ENCODE results near the gene ZFYVE26. TPM values are rescaled to one million over a fixed set of nuclear protein-coding genes. Genes with fewer than 3 reads are reported as not detected.
A peak's percentile ranks its signal among the peaks of the same experiment; 100 is the strongest.

Gene ZFYVE26
- polyA plus RNA-seq, 5 donors, result 11.0 to 19.3 (median 16.4) TPM

DNA sequence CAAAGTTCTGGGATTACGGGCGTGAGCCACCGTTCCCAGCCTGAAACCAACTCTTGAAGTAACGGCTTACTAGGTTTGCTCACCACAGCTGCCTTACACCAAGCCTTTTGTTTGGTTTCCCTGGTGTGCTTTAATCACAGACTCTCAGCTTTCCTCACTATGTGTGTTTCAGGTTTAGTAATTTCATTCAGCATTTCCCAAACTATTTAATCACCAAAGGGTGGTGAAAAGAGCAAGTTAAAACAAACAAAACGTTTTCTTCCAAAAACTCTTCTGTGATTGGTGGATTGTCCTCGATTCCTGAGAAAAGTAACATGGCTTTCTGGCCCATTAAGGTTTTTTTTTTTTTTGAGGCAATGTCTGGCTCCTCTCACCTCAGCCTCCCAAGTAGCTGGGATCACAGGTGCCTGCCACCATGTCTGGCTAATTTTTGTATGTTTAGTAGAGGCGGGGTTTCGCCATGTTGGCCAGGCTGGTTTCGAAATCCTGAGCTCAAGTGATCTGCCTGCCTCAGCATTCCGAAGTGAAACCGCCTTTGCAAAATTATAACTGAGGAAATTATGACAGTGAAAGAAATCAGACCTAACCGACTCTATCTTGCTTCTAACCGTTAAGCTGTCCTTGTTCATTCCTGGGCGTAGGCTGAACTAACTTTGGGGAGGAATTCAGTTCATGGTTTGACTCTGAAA lies 1.5 kb upstream of the ZFYVE26 start:
- DNase-seq, result no peak

- DNase-seq, result peak in 1 of 2 donors; percentile 2
Observed at GRCh38 chr14:67815573-67816225, 691 bp downstream of the ZFYVE26 start.

DNA sequence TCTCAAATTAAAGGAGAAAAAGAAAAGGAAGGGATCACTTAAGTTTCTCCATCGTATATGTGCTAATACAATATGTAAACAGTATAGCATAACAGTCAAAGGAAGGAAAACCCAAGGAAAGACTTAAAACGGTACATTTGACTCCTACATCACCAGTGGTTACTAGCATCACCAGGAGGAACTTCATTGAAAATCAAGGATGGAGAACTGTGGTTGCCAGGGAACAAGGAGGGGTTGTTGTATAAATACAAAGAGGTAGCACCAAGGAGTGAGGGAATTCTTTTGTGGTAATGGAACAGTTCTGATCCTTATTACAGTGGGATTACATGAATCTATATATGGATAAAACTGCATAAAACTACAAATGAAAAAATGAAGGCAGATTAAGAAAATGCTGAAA lies 1.6 kb downstream of the ZFYVE26 start:
- no peak for DNase-seq

DNA sequence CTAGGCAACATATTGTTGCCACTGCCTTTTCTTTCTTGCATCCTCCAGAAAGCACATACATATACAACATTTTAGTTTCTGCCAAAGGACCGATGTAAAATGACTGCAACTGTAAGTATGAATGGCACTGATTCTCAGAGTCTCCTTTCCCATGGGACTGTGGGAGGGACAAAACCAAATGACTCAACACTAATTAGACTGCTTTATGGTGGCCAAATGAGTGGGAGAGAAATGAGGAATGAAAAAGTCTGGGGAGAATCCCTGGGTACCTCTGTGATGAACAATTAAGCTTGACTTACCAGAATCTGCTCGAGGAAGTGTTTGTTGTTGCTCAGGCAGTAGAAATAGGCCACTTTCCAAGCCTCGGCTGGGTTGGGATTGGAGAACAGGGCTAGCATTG lies 10.1 kb downstream of the ZFYVE26 start:
- no peak for DNase-seq

GRCh38 chr14:67800743-67801142 lies 15.6 kb downstream of the ZFYVE26 start:
- no peak for DNase-seq

DNA sequence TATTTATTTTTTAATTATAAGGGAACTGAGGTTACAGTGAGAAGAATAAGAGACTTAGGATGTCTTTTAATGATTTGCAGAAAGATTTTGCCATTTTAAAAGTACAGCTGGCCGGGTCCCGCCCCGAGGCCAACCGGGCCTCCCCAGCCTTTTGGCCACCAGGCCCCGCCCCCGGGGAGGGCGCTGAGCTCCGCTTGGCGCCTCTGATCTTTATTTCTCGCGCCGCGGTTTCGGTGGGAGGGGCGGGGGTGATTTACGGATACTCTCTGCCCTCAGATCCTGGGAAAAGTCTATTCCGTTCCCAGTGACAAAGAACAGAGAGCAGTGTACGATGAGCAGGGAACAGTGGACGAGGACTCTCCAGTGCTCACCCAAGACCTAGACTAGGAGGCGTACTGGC lies 17.7 kb downstream of the ZFYVE26 start:
- no peak for DNase-seq

GRCh38 chr14:67787673-67788072 lies 28.7 kb downstream of the ZFYVE26 start:
- no peak for DNase-seq

GRCh38 chr14:67785270-67786109 lies 30.9 kb downstream of the ZFYVE26 start:
- no peak for DNase-seq

- no peak for DNase-seq
Observed at GRCh38 chr14:67784244-67784823, 32.1 kb downstream of the ZFYVE26 start.

GRCh38 chr14:67782090-67782489 lies 34.3 kb downstream of the ZFYVE26 start:
- DNase-seq, result no peak

- no peak for DNase-seq
Observed at GRCh38 chr14:67778792-67779191, 37.6 kb downstream of the ZFYVE26 start.

- DNase-seq, result no peak
Observed at GRCh38 chr14:67776653-67777322, 39.6 kb downstream of the ZFYVE26 start.

DNA sequence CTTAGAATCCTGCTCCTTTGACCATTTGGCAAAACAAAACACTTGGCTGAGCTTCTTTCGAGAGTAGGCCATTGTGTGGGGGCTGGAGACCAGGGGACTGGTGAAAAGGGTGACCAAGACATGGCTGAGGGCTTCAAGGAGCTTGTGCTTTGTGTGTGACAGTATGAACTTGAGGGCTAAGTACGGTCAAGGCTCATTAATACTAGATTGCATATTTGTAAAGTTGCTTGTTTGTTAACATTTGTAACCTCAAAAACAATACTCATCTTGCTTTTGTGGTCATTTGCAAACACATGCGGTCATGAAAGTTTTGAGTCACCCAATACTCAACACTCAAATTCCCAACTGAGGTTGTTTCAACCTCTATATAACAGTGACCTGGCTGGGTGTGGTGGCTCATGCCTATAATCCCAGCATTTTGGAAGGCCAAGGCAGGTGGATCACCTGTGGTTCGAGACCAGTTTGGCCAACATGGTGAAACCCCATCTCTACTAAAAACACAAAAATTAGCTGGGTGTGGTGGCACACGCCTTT lies 42.5 kb downstream of the ZFYVE26 start:
- no peak for DNase-seq

DNA sequence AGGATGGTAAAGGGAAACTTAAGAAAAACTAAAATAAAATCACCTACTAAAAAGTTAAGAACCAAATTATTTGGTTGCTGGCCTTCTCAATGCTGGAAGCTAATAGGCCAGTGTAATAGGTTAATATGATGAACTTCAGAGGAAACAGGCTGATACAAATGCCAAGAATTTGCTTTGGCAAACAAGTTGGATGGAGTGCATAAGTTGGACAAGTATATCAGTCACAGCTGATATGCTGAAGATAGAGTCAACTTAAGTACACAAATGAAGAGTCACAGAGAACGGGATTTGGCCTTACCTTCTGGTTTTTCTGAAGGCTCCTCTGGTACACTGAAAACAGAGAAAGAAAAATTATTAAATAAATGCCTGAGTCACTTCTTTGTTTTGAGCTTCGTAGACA lies 48.2 kb downstream of the ZFYVE26 start:
- no peak for DNase-seq

DNA sequence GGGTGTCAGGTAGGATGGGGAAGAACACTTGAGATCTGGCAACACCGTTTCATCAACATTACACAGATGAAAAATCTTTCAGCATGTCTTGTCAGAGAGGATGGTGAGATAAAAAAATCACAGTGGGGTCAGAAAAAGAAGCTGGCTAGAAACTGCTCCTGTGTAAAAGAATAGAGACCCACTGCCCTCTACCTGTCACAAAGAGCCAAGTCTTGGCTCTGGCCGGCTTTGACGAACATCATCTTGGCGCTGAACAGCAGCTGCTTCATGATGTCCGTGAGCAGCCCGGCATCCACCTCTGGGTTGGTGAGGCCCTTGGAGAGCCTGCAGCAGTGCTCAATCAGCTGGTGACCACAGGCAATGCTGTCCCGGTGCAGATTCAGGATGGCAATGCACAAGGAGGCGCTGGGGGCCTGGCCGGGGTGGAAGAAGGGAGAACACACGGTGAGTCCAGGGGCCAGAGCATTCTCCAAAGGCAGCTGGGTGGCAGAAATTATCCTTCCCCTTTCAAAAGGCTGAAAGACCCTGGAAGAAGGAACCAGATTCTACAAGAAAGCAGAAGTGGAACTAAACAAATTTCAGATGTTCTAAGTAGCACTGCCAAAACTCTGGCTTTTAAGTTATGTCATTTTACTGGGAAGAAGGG lies 50.2 kb downstream of the ZFYVE26 start:
- no peak for DNase-seq

DNA sequence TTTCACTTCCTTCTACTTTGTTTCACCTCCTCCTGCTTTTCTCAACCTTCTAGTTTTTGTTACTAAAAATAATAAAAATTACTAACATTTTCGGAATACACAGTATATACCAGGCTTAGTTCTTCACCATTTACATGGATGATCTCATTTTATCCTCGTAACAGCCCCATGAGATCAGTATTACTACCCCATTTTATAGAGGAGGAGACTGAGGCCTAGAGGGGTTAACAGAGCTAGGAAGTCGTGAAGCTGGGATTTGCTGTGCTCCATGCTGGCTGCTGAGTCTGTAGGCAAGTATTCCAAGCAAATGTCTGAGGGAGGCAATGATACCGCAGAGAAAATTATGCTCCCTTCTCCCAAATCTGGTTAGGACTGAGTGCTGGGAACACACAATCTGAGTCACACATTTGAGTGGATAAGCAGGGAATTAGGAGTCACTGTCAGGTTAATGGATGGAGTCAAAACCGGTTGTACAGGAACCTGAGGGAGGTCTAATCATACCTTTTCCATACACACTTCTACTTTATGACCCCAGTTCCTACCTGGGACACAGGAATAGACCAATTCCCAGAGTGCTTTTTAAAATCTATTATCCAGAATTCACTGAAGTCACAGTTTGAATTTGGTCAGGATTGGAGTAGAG lies 51.1 kb downstream of the ZFYVE26 start:
- DNase-seq, result no peak

DNA sequence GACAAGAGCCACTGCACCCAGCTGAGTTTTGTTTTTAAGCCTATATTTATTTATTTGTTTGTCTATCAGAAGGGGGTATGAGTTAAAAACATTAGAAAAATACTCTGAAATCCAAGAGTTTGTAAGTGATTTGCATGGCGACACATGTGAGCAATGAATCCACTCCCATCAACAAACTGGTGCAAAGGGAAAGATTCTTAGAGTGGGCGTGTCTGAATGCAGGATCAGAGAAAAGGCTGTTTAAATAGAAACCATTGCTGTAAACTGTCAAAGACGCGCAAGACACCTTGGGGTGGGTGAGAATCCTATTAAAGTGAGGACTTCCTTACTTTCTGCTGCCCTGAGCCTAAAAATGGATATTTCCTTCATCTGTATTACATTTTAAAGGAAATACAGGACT lies 51.9 kb downstream of the ZFYVE26 start:
- DNase-seq, result no peak

GRCh38 chr14:67763158-67763822 lies 53.1 kb downstream of the ZFYVE26 start:
- no peak for DNase-seq

- DNase-seq, result no peak
Observed at GRCh38 chr14:67762051-67762450, 54.3 kb downstream of the ZFYVE26 start.

DNA sequence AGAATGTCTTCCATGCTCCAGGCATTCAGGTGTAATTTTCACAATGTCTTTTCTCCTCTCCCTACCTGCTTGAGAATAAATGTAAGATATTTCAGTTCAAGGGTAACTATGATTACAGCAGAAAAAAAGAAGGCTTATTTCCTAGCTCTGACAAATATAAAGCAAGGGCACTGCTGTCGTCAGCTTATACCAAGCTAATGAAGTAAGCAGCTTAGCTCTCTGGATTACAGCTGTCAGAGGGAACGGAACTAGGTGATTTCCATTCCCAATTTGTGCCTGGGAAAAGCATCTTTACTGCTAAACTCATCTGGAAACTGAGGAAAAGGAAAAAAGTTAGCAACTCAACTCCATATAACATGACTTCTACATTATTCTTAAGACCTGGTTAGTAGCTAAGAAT lies 56.5 kb downstream of the ZFYVE26 start:
- DNase-seq, result no peak
